WTC11 (cell line): ENCODE results near the gene ALK. TPM values are rescaled to one million over a fixed set of nuclear protein-coding genes. Genes with fewer than 3 reads are reported as not detected.

ENCODE experiments used
- ATAC-seq: fragments of 200-7000 bp; cut with Tn5 transposase; 2 replicates; pipeline ENCODE4 v1.10.0; 2021; ENCODE audit warnings: mild to moderate bottlenecking, moderate library complexity
- CTCF ChIA-PET: fragments of 300-600 bp; sonication (Branson Sonifier 250); formaldehyde crosslinking; loops from one replicate; lab custom pipeline; 2021; ENCODE audit warnings: antibody characterized with exemption; lab: Charles Lee
- POLR2A ChIA-PET: fragments of 350-600 bp; sonication (Branson Sonifier 250); formaldehyde crosslinking; loops from one replicate; lab custom pipeline; 2021; ENCODE audit warnings: antibody characterized with exemption; lab: Charles Lee
- DNase-seq: peaks from one replicate; pipeline ENCODE4 v3.0.0; 2021; ENCODE audit warnings: low spot score
- H3K27ac Mint-ChIP-seq: 2 replicates; pipeline ENCODE4 v1.8.0; 2021; ENCODE audit warnings: mixed read lengths
- H3K27me3 Mint-ChIP-seq: 2 replicates; pipeline ENCODE4 v1.8.0; 2021; ENCODE audit warnings: low read depth, mild to moderate bottlenecking, moderate library complexity, mixed read lengths
- H3K36me3 Mint-ChIP-seq: 2 replicates; pipeline ENCODE4 v1.8.0; 2021; ENCODE audit warnings: mixed read lengths
- H3K4me1 Mint-ChIP-seq: 2 replicates; pipeline ENCODE4 v1.8.0; 2022; ENCODE audit warnings: mixed read lengths
- H3K4me3 Mint-ChIP-seq: 2 replicates; pipeline ENCODE4 v1.8.0; 2021; ENCODE audit warnings: mild to moderate bottlenecking, moderate library complexity, mixed read lengths
- H3K9me3 Mint-ChIP-seq: 2 replicates; pipeline ENCODE4 v1.8.0; 2021; ENCODE audit warnings: mixed read lengths
- ELF4 ChIP-seq: sonication (generic); formaldehyde crosslinking; IDR thresholded peaks from 2 replicates; pipeline ENCODE4 v1.8.1; 2022; ENCODE audit warnings: low read depth, mild to moderate bottlenecking, moderate library complexity, missing genetic modification reagents
- JAZF1 ChIP-seq: fragments of 250-450 bp; sonication (Bioruptor Pico); IDR thresholded peaks from 2 replicates; pipeline ENCODE4 v1.9.0; 2021; ENCODE audit warnings: moderate library complexity, mild to moderate bottlenecking, inconsistent platforms
- JUN ChIP-seq: sonication (generic); formaldehyde crosslinking; IDR thresholded peaks from 2 replicates; pipeline ENCODE4 v1.8.0; 2023; ENCODE audit warnings: mild to moderate bottlenecking, missing genetic modification reagents
- NFATC4 ChIP-seq: fragments of 250-450 bp; sonication (Bioruptor Pico); IDR thresholded peaks from 2 replicates; pipeline ENCODE4 v1.9.0; 2021; ENCODE audit warnings: mild to moderate bottlenecking
- OVOL2 ChIP-seq: fragments of 250-450 bp; sonication (Bioruptor Pico); IDR thresholded peaks from 2 replicates; pipeline ENCODE4 v1.9.0; 2021; ENCODE audit warnings: mild to moderate bottlenecking, borderline replicate concordance
- SMAD4 ChIP-seq: sonication (generic); formaldehyde crosslinking; IDR thresholded peaks from 2 replicates; pipeline ENCODE4 v1.8.0; 2022; ENCODE audit warnings: mild to moderate bottlenecking, missing genetic modification reagents
- SP1 ChIP-seq: sonication (generic); formaldehyde crosslinking; conservative IDR thresholded peaks from 2 replicates; pipeline ENCODE4 v1.8.1; 2022; ENCODE audit warnings: missing genetic modification reagents
- TEAD1 ChIP-seq: sonication (generic); formaldehyde crosslinking; IDR thresholded peaks from 2 replicates; pipeline ENCODE4 v1.8.0; 2022; ENCODE audit warnings: mild to moderate bottlenecking, missing genetic modification reagents
- TEAD4 ChIP-seq: sonication (generic); formaldehyde crosslinking; IDR thresholded peaks from 2 replicates; pipeline ENCODE4 v1.8.0; 2022; ENCODE audit warnings: mild to moderate bottlenecking, missing genetic modification reagents
- ZNF317 ChIP-seq: sonication (generic); formaldehyde crosslinking; IDR thresholded peaks from 2 replicates; pipeline ENCODE4 v1.8.1; 2023; ENCODE audit warnings: low read depth, mild to moderate bottlenecking, moderate library complexity, missing genetic modification reagents, borderline replicate concordance
- ZNF396 ChIP-seq: fragments of 250-450 bp; sonication (Bioruptor Pico); IDR thresholded peaks from 2 replicates; pipeline ENCODE4 v1.8.0; 2021; ENCODE audit warnings: mild to moderate bottlenecking, moderate library complexity, borderline replicate concordance
- ZNF416 ChIP-seq: fragments of 250-450 bp; sonication (Bioruptor Pico); IDR thresholded peaks from 2 replicates; pipeline ENCODE4 v1.9.0; 2021; ENCODE audit warnings: mild to moderate bottlenecking, inconsistent platforms
- total RNA-seq: library from RNA; stranded (reverse); gene quantifications from 3 replicates; pipeline ENCODE4 v1.2.3, GENCODE V29; 2021
- TF ChIP-seq, protein P1 (sequence below): sonication (generic); formaldehyde crosslinking; IDR thresholded peaks from 2 replicates; pipeline ENCODE4 v1.8.0; 2023; ENCODE audit warnings: mild to moderate bottlenecking, missing genetic modification reagents
- TF ChIP-seq, protein P2 (sequence below): sonication (generic); formaldehyde crosslinking; IDR thresholded peaks from 2 replicates; pipeline ENCODE4 v1.8.1; 2022; ENCODE audit warnings: missing genetic modification reagents, borderline replicate concordance
- TF ChIP-seq, protein P3 (sequence below): fragments of 250-450 bp; sonication (Bioruptor Pico); IDR thresholded peaks from 2 replicates; pipeline ENCODE4 v1.9.0; 2021; ENCODE audit warnings: moderate library complexity, mild to moderate bottlenecking, inconsistent platforms, borderline replicate concordance
- TF ChIP-seq, protein P4 (sequence below): sonication (generic); formaldehyde crosslinking; IDR thresholded peaks from 2 replicates; pipeline ENCODE4 v1.8.1; 2023; ENCODE audit warnings: mild to moderate bottlenecking, missing genetic modification reagents, moderate library complexity
- TF ChIP-seq, protein P5 (sequence below): sonication (generic); formaldehyde crosslinking; IDR thresholded peaks from 2 replicates; pipeline ENCODE4 v1.8.0; 2022; ENCODE audit warnings: mild to moderate bottlenecking, missing genetic modification reagents
- TF ChIP-seq, protein P6 (sequence below): fragments of 200-600 bp; IDR thresholded peaks from 2 replicates; pipeline ENCODE4 v1.8.0; 2022; ENCODE audit warnings: antibody characterized with exemption

The ALK gene
- total RNA-seq, 1 experiment from 2014 or later = not detected

DNA sequence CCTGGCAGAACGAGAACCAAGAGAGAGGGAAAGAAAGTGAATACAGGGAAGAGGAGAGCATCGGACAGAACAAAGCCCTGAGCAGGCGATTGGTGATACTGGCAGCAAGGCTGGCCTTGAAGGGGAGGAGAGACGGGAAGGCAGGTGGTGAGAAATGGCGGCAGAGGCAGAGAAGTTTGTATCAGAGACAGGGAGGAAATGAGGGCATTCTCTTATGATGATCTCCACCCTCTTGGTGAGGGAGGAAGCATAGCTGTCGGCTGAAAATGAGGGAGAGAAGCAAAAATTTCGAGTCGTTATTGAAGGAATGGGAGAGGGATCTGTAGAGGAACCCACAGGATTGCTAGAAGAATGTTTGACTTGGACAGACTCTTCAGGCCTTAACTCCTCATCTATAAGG, 725.6 kb downstream of the ALK start (continued):
- TF ChIP-seq, protein P1, sequence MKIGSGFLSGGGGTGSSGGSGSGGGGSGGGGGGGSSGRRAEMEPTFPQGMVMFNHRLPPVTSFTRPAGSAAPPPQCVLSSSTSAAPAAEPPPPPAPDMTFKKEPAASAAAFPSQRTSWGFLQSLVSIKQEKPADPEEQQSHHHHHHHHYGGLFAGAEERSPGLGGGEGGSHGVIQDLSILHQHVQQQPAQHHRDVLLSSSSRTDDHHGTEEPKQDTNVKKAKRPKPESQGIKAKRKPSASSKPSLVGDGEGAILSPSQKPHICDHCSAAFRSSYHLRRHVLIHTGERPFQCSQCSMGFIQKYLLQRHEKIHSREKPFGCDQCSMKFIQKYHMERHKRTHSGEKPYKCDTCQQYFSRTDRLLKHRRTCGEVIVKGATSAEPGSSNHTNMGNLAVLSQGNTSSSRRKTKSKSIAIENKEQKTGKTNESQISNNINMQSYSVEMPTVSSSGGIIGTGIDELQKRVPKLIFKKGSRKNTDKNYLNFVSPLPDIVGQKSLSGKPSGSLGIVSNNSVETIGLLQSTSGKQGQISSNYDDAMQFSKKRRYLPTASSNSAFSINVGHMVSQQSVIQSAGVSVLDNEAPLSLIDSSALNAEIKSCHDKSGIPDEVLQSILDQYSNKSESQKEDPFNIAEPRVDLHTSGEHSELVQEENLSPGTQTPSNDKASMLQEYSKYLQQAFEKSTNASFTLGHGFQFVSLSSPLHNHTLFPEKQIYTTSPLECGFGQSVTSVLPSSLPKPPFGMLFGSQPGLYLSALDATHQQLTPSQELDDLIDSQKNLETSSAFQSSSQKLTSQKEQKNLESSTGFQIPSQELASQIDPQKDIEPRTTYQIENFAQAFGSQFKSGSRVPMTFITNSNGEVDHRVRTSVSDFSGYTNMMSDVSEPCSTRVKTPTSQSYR (CRISPR knock-in tag) = no peak
- no peak for TF ChIP-seq SMAD4 (CRISPR knock-in tag)
- no peak for TF ChIP-seq JUN (CRISPR knock-in tag)
- TF ChIP-seq, protein P2, sequence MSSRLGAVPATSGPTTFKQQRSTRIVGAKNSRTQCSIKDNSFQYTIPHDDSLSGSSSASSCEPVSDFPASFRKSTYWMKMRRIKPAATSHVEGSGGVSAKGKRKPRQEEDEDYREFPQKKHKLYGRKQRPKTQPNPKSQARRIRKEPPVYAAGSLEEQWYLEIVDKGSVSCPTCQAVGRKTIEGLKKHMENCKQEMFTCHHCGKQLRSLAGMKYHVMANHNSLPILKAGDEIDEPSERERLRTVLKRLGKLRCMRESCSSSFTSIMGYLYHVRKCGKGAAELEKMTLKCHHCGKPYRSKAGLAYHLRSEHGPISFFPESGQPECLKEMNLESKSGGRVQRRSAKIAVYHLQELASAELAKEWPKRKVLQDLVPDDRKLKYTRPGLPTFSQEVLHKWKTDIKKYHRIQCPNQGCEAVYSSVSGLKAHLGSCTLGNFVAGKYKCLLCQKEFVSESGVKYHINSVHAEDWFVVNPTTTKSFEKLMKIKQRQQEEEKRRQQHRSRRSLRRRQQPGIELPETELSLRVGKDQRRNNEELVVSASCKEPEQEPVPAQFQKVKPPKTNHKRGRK (CRISPR knock-in tag) = no peak
- no peak for TF ChIP-seq TEAD1 (CRISPR knock-in tag)

DNA sequence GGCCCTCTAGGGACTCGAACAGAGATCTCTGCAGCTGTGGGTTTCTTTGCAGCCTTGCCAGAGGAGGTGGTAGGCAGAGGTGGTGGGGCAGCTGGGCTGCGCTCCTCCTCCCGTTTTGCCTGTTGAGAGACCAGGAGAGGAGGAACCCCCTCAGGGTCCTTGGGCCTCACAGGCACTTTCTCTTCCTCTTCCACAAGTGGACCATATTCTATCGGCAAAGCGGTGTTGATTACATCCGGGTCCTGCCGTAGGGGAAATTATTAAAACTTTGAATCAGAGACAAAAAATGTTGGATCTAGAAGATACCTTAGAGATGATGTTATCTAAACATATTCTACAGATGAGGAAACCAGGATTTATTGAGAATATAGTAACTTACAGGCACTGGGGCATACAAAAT, 727.7 kb downstream of the ALK start:
- ChIA-PET POLR2A (no interaction called here), CTCF (no interaction called here)
- TF ChIP-seq OVOL2 (CRISPR knock-in tag) (no peak), ZNF396 (CRISPR knock-in tag) (no peak), ZNF317 (CRISPR knock-in tag) (no peak), ELF4 (CRISPR knock-in tag) (no peak), TEAD4 (CRISPR knock-in tag) (no peak), JUN (CRISPR knock-in tag) (no peak), SP1 (no peak), ZNF416 (CRISPR knock-in tag) (no peak), NFATC4 (no peak), JAZF1 (CRISPR knock-in tag) (no peak)
- TF ChIP-seq, protein P3, sequence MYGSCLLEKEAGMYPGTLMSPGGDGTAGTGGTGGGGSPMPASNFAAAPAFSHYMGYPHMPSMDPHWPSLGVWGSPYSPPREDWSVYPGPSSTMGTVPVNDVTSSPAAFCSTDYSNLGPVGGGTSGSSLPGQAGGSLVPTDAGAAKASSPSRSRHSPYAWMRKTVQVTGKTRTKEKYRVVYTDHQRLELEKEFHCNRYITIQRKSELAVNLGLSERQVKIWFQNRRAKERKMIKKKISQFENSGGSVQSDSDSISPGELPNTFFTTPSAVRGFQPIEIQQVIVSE (CRISPR knock-in tag) = no peak
- TF ChIP-seq, protein P4, sequence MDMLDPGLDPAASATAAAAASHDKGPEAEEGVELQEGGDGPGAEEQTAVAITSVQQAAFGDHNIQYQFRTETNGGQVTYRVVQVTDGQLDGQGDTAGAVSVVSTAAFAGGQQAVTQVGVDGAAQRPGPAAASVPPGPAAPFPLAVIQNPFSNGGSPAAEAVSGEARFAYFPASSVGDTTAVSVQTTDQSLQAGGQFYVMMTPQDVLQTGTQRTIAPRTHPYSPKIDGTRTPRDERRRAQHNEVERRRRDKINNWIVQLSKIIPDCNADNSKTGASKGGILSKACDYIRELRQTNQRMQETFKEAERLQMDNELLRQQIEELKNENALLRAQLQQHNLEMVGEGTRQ (CRISPR knock-in tag) = no peak
- TF ChIP-seq, protein P2 (CRISPR knock-in tag) = no peak
- TF ChIP-seq, protein P5, sequence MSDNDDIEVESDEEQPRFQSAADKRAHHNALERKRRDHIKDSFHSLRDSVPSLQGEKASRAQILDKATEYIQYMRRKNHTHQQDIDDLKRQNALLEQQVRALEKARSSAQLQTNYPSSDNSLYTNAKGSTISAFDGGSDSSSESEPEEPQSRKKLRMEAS (CRISPR knock-in tag) = no peak
- TF ChIP-seq, protein P6, sequence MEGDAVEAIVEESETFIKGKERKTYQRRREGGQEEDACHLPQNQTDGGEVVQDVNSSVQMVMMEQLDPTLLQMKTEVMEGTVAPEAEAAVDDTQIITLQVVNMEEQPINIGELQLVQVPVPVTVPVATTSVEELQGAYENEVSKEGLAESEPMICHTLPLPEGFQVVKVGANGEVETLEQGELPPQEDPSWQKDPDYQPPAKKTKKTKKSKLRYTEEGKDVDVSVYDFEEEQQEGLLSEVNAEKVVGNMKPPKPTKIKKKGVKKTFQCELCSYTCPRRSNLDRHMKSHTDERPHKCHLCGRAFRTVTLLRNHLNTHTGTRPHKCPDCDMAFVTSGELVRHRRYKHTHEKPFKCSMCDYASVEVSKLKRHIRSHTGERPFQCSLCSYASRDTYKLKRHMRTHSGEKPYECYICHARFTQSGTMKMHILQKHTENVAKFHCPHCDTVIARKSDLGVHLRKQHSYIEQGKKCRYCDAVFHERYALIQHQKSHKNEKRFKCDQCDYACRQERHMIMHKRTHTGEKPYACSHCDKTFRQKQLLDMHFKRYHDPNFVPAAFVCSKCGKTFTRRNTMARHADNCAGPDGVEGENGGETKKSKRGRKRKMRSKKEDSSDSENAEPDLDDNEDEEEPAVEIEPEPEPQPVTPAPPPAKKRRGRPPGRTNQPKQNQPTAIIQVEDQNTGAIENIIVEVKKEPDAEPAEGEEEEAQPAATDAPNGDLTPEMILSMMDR = no peak
- Mint-ChIP-seq H3K4me1 (no peaks in the 10 kb centered on the region), H3K4me3 (no peak overlapping the region), H3K27ac (no peak overlapping the region), H3K27me3 (no peaks in the 10 kb centered on the region), H3K9me3 (no peaks in the 10 kb centered on the region), H3K36me3 (no peaks in the 10 kb centered on the region)
- ATAC-seq = no peak
- DNase-seq = no peak
